ENCODE measurements around the gene ELF5. TPM values are rescaled to one million over a fixed set of nuclear protein-coding genes. Genes with fewer than 3 reads are reported as not detected.

ELF5 gene
- total and polyA plus RNA-seq, 10 of the 15 experiments (the other 5 are each of a cell fraction or from before 2014, with no cell fraction given), result not detected

GRCh38 chr11:34525888-34526657, 12.5 kb upstream of the ELF5 start:
- Histone ChIP-seq H3K36me3 (ENCODE audit: control insufficient read depth in 2 of 2, insufficient read depth in 2 of 2, low read length in 1 of 2) (no peaks in the 10 kb centered on the region), H3K27me3 (replicated peaks in 1 of 2; ENCODE audit: control insufficient read depth in 2 of 2, insufficient read depth in 2 of 2, low read length in 1 of 2) (no peaks in the 10 kb centered on the region; a peak in 1 of 4 replicates), H4K20me1 (ENCODE audit: control insufficient read depth, insufficient read depth) (no peaks in the 10 kb centered on the region), H3K4me3 (no peak overlapping the region), H3K79me2 (ENCODE audit: control insufficient read depth, insufficient read depth, low read length) (no peaks in the 10 kb centered on the region), H3K9ac (ENCODE audit: control insufficient read depth, insufficient read depth, low read length) (no peak overlapping the region), H3K27ac (ENCODE audit: control insufficient read depth, insufficient read depth) (no peak overlapping the region), H2AFZ (ENCODE audit: control insufficient read depth, low read depth, low read length) (peak overlapping the region; percentile 3; the same call in 1 of the 2 replicates), H3K9me3 (replicated peaks; ENCODE audit: control insufficient read depth, insufficient read depth, low read length) (no peaks in the 10 kb centered on the region), H3K4me1 (ENCODE audit: control insufficient read depth, insufficient read depth, low read length) (no peaks in the 10 kb centered on the region), H3K4me2 (ENCODE audit: control insufficient read depth, insufficient read depth) (peak overlapping the region; percentile 17; the same call in 1 of the 2 replicates)
- no TSS peak for BruUV-seq (replicated peaks)
- RAD21 ChIA-PET (ENCODE audit: unreplicated experiment), result no interaction called here
- in situ Hi-C loops (cut with MboI), result no loop called here
- DNase-seq (ENCODE audit: low read depth, low spot score), result no peak
- FAIRE-seq, result no peak
- SMC1A ChIA-PET (ENCODE audit: uncharacterized antibody, unreplicated experiment), result no interaction called here
- TF ChIP-seq CREM (IDR thresholded peaks at IDR 0.05; ENCODE audit: low read depth), result no peak
- TF ChIP-seq ZNF217 (IDR thresholded peaks at IDR 0.05), result no peak
- intact Hi-C loops (cut with micrococcal nuclease; ENCODE audit: unreplicated experiment), result no loop called here
- POLR2A ChIA-PET, result no interaction called here
- CTCF ChIA-PET, result no interaction called here
- WGBS (ENCODE audit: insufficient coverage, insufficient replicate concordance, low lambda C conversion rate, missing lambda C conversion rate), result 53% methylated on average over 9 of the region's 9 CpGs
- peak; percentile 22; the same call in 1 of the 3 replicates for ATAC-seq

GRCh38 chr11:34525098-34525497, 11.5 kb upstream of the ELF5 start:
- no peaks in the 10 kb centered on the region for H4K20me1 ChIP-seq (ENCODE audit: control insufficient read depth, insufficient read depth)
- H3K4me1 ChIP-seq (ENCODE audit: control insufficient read depth, insufficient read depth, low read length), result no peaks in the 10 kb centered on the region
- H3K79me2 ChIP-seq (ENCODE audit: control insufficient read depth, insufficient read depth, low read length), result no peaks in the 10 kb centered on the region
- H3K36me3 ChIP-seq (ENCODE audit: control insufficient read depth in 2 of 2, insufficient read depth in 2 of 2, low read length in 1 of 2), result no peaks in the 10 kb centered on the region
- no peak overlapping the region for H3K4me3 ChIP-seq
- no peak for DNase-seq (ENCODE audit: low read depth, low spot score)
- 31% methylated on average over 4 of the region's 4 CpGs for WGBS (ENCODE audit: insufficient coverage, insufficient replicate concordance, low lambda C conversion rate, missing lambda C conversion rate)
- ChIA-PET SMC1A (ENCODE audit: uncharacterized antibody, unreplicated experiment) (no interaction called here), RAD21 (ENCODE audit: unreplicated experiment) (no interaction called here), CTCF (no interaction called here), POLR2A (no interaction called here)
- H2AFZ ChIP-seq (ENCODE audit: control insufficient read depth, low read depth, low read length), result no peak overlapping the region
- no peak for FAIRE-seq
- no TSS peak for BruUV-seq (replicated peaks)
- intact Hi-C loops (cut with micrococcal nuclease; ENCODE audit: unreplicated experiment), result no loop called here
- TF ChIP-seq PML (IDR thresholded peaks at IDR 0.05; ENCODE audit: low read length) (no peak), ZNF384 (IDR thresholded peaks at IDR 0.05; ENCODE audit: borderline replicate concordance, low read depth, low read length) (no peak), ATF7 (IDR thresholded peaks at IDR 0.05; ENCODE audit: low read depth) (no peak), POLR2A (IDR thresholded peaks at IDR 0.05; ENCODE audit: low read depth, low read length) (no peak)
- no peak overlapping the region for H3K4me2 ChIP-seq (ENCODE audit: control insufficient read depth, insufficient read depth)
- H3K9me3 ChIP-seq (replicated peaks; ENCODE audit: control insufficient read depth, insufficient read depth, low read length), result no peaks in the 10 kb centered on the region
- ATAC-seq, result no peak; the same call in 2 of the 3 replicates
- H3K9ac ChIP-seq (ENCODE audit: control insufficient read depth, insufficient read depth, low read length), result no peak overlapping the region
- in situ Hi-C loops (cut with MboI), result no loop called here
- H3K27me3 ChIP-seq (replicated peaks in 1 of 2; ENCODE audit: control insufficient read depth in 2 of 2, insufficient read depth in 2 of 2, low read length in 1 of 2), result no peaks in the 10 kb centered on the region; a peak in 1 of 4 replicates
- no peak overlapping the region for H3K27ac ChIP-seq (ENCODE audit: control insufficient read depth, insufficient read depth)
